ENCODE results near the gene ZNF790.
A peak's percentile ranks its signal among the peaks of the same experiment; 100 is the strongest.

The ZNF790 gene

GRCh38 chr19:36838784-36839324 is 667 bp upstream of the ZNF790 start:
- peak overlapping the region; percentile 92 for H3K27ac ChIP-seq
- no peak for TF ChIP-seq CTCF (conservative IDR thresholded peaks at IDR 0.05)

- peak overlapping the region; percentile 92 for H3K27ac ChIP-seq
- TF ChIP-seq CTCF (conservative IDR thresholded peaks at IDR 0.05): no peak
These were observed 846 bp downstream of the ZNF790 start for GRCh38 chr19:36837176-36837905.

GRCh38 chr19:36833430-36833829 is 4.8 kb downstream of the ZNF790 start:
- no peak for TF ChIP-seq CTCF (conservative IDR thresholded peaks at IDR 0.05)
- no peak overlapping the region for H3K27ac ChIP-seq

GRCh38 chr19:36821758-36822157 is 16.4 kb downstream of the ZNF790 start:
- TF ChIP-seq CTCF (conservative IDR thresholded peaks at IDR 0.05): no peak
- H3K27ac ChIP-seq: no peak overlapping the region

GRCh38 chr19:36819130-36819630 is 19.0 kb downstream of the ZNF790 start:
- H3K27ac ChIP-seq: no peak overlapping the region
- no peak for TF ChIP-seq CTCF (conservative IDR thresholded peaks at IDR 0.05)

GRCh38 chr19:36807029-36807428 is 31.2 kb downstream of the ZNF790 start:
- TF ChIP-seq CTCF (conservative IDR thresholded peaks at IDR 0.05): no peak
- H3K27ac ChIP-seq: peak overlapping the region; percentile 18; the same call in 1 of the 2 replicates

GRCh38 chr19:36805364-36805763 is 32.8 kb downstream of the ZNF790 start:
- H3K27ac ChIP-seq: no peak overlapping the region
- TF ChIP-seq CTCF (conservative IDR thresholded peaks at IDR 0.05): no peak
